SJSA1 (cell line): ENCODE results near the gene SPDYE1. TPM values are rescaled to one million over a fixed set of nuclear protein-coding genes. Genes with fewer than 3 reads are reported as not detected.

Source experiments
- DNase-seq, 2 experiments: peaks; one replicate each; pipeline ENCODE4 v3.0.0-alpha.2; 2015 to 2020; ENCODE audit warnings: low spot score in 2 of 2, low read depth in 1 of 2
- H3K27ac ChIP-seq: fragments of 250-450 bp; sonication (Bioruptor Pico); 2 replicates; pipeline ENCODE4 v1.5.1; 2020; ENCODE audit warnings: mild to moderate bottlenecking, moderate library complexity
- H3K27me3 ChIP-seq: fragments of 250-450 bp; sonication (Bioruptor Pico); replicated peaks from 2 replicates; pipeline ENCODE4 v1.5.1; 2020; ENCODE audit warnings: mild to moderate bottlenecking, moderate library complexity
- H3K36me3 ChIP-seq: fragments of 250-450 bp; sonication (Bioruptor Pico); 2 replicates; pipeline ENCODE4 v1.5.1; 2020; ENCODE audit warnings: mild to moderate bottlenecking
- H3K4me1 ChIP-seq: fragments of 250-450 bp; sonication (Bioruptor Pico); replicated peaks from 2 replicates; pipeline ENCODE4 v1.6.1; 2021; ENCODE audit warnings: mild to moderate bottlenecking
- H3K4me3 ChIP-seq: fragments of 250-450 bp; sonication (Bioruptor Pico); 2 replicates; pipeline ENCODE4 v1.5.1; 2020; ENCODE audit warnings: mild to moderate bottlenecking
- H3K9me3 ChIP-seq: fragments of 250-450 bp; sonication (Bioruptor Pico); replicated peaks from 2 replicates; pipeline ENCODE4 v1.5.1; 2020; ENCODE audit warnings: mild to moderate bottlenecking
- total RNA-seq: library from RNA; depleted of rRNA; stranded (reverse); fragments of >200 nt; shearing (Covaris generic); gene quantifications from 2 replicates; pipeline ENCODE4 v1.2.3, GENCODE V29; 2014; rRNA removed

SPDYE1 gene
- total RNA-seq, 1 experiment from 2014 or later = not detected

GRCh38 chr7:44057849-44058758, 60.4 kb downstream of the SPDYE1 start:
- no peak for DNase-seq
- no peaks in the 10 kb centered on the region for H3K4me1 ChIP-seq
- H3K27ac ChIP-seq = no peak overlapping the region
- H3K36me3 ChIP-seq = peaks cover 92% of the 10 kb centered on the region
- H3K4me3 ChIP-seq = no peak overlapping the region
- H3K9me3 ChIP-seq = no peaks in the 10 kb centered on the region
- no peaks in the 10 kb centered on the region for H3K27me3 ChIP-seq

GRCh38 chr7:44058759-44059218, 61.1 kb downstream of the SPDYE1 start:
- H3K9me3 ChIP-seq = no peaks in the 10 kb centered on the region
- no peaks in the 10 kb centered on the region for H3K27me3 ChIP-seq
- no peak overlapping the region for H3K27ac ChIP-seq
- DNase-seq = no peak
- peaks cover 87% of the 10 kb centered on the region for H3K36me3 ChIP-seq
- H3K4me1 ChIP-seq = no peaks in the 10 kb centered on the region
- H3K4me3 ChIP-seq = no peak overlapping the region

- Histone ChIP-seq H3K4me1 (no peaks in the 10 kb centered on the region), H3K27ac (no peak overlapping the region), H3K27me3 (no peaks in the 10 kb centered on the region), H3K36me3 (peaks cover 81% of the 10 kb centered on the region), H3K4me3 (no peak overlapping the region), H3K9me3 (no peaks in the 10 kb centered on the region)
- DNase-seq = no peak
Measured at GRCh38 chr7:44059219-44060090, 61.8 kb downstream of the SPDYE1 start.

Other genes with a start within 250 kb of the SPDYE1 start
- 27.8 and 39.0 TPM in 2 replicates for gene BLVRA, start 239.2 kb upstream of the SPDYE1 start, total RNA-seq
- gene MRPS24, start 128.4 kb upstream of the SPDYE1 start, total RNA-seq = 146 and 224 TPM in 2 replicates
- gene URGCP, start 91.3 kb upstream of the SPDYE1 start, total RNA-seq = 20.4 and 25.4 TPM in 2 replicates
- 12.1 and 13.0 TPM in 2 replicates for gene UBE2D4, start 71.5 kb upstream of the SPDYE1 start, total RNA-seq
- 171 and 183 TPM in 2 replicates for gene DBNL, start 46.8 kb downstream of the SPDYE1 start, total RNA-seq
- 0.13 TPM in 1 of 2 replicates, not detected in the other for gene PGAM2, start 67.7 kb downstream of the SPDYE1 start, total RNA-seq
- gene POLM, start 84.6 kb downstream of the SPDYE1 start, total RNA-seq = 5.4 and 10.7 TPM in 2 replicates
- not detected in 2 replicates for gene AEBP1, start 106.4 kb downstream of the SPDYE1 start, total RNA-seq
- gene POLD2, start 125.7 kb downstream of the SPDYE1 start, total RNA-seq = 84.9 and 96.1 TPM in 2 replicates
- not detected in 2 replicates for gene MYL7, start 143.4 kb downstream of the SPDYE1 start, total RNA-seq
- gene GCK, start 191.5 kb downstream of the SPDYE1 start, total RNA-seq = 0.13 and 1.6 TPM in 2 replicates
- 51.3 and 111 TPM in 2 replicates for gene YKT6, start 203.1 kb downstream of the SPDYE1 start, total RNA-seq